Esophagus squamous epithelium (tissue), 5 donors: ENCODE measurements around the gene SBNO2. TPM values are rescaled to one million over a fixed set of nuclear protein-coding genes. Genes with fewer than 3 reads are reported as not detected.
"Not testable (repeated sequence)": the region's sequence is repeated elsewhere in the genome, so short reads cannot be mapped to it uniquely, and the experiment has no call there.

Experiments
- DNase-seq: peaks from one replicate; lab custom pipeline; 2025; lab: John Stamatoyannopoulos, UW
- H3K27ac ChIP-seq, 4 donors: fragments of 200-600 bp; sonication (generic); one replicate each; pipeline ENCODE4 v1.5.1; 2016 to 2019; ENCODE audit warnings: mild to moderate bottlenecking in 1 of 4
- H3K27me3 ChIP-seq, 4 donors: fragments of 200-600 bp; sonication (generic); 1 replicate in 3 of 4; 2 replicates in 1 of 4; pipeline versions ENCODE4 v1.5.1 to v1.6.0; 2017 to 2021; ENCODE audit warnings: antibody characterized with exemption in 1 of 4
- H3K36me3 ChIP-seq, 3 donors: fragments of 200-600 bp; sonication (generic); one replicate each; pipeline ENCODE4 v1.5.1; 2016 to 2019
- H3K4me1 ChIP-seq, 3 donors: fragments of 200-600 bp; sonication (generic); one replicate each; pipeline ENCODE4 v1.5.1; 2017 to 2019
- H3K4me3 ChIP-seq, 4 donors: fragments of 200-600 bp; sonication (generic); 1 replicate in 3 of 4; 2 replicates in 1 of 4; pipeline ENCODE4 v1.5.1; 2016 to 2019; ENCODE audit warnings: mild to moderate bottlenecking in 2 of 4, moderate library complexity in 1 of 4
- H3K9me3 ChIP-seq, 3 donors: fragments of 200-600 bp; sonication (generic); one replicate each; pipeline ENCODE4 v1.5.1; 2016 to 2019
- POLR2A ChIP-seq, 4 donors: fragments of 450-650 bp; IDR thresholded peaks; one replicate each; pipeline ENCODE4 v1.6.1; 2017; ENCODE audit warnings: antibody characterized with exemption in 4 of 4, mild to moderate bottlenecking in 4 of 4, moderate library complexity in 3 of 4
- WGBS, 2 donors: methylation state at CpG; one replicate each; pipeline ENCODE4 v1.1.5; 2018; 5-methylcytosine and 5-hydroxymethylcytosine counted together
- intact Hi-C: fragments of 100-400 bp; cut with DNase I; formaldehyde crosslinking; loops from one replicate; pipeline ENCODE4 v1.15.0; 2022
- total RNA-seq, 4 donors: library from RNA; depleted of rRNA; stranded (reverse); fragments of >200 nt; gene quantifications; one replicate each; pipeline ENCODE4 v1.1.0, GENCODE V29; 2016
- TF ChIP-seq, protein P1 (sequence below), 6 experiments: fragments of 450-650 bp in 4 of 6; fragments of 200-600 bp in 2 of 6; sonication (generic) in 2 of 6; IDR thresholded peaks; one replicate each; pipeline ENCODE4 v1.5.1; 2016 to 2019; ENCODE audit warnings: antibody characterized with exemption in 6 of 6, mild to moderate bottlenecking in 4 of 6, moderate library complexity in 4 of 6
- donor health status: DM: yes; HTN: yes; CAD: no.

Gene SBNO2
- total RNA-seq, 4 donors from 2014 or later, result 31.3 to 84.3 (median 68.3) TPM

DNA sequence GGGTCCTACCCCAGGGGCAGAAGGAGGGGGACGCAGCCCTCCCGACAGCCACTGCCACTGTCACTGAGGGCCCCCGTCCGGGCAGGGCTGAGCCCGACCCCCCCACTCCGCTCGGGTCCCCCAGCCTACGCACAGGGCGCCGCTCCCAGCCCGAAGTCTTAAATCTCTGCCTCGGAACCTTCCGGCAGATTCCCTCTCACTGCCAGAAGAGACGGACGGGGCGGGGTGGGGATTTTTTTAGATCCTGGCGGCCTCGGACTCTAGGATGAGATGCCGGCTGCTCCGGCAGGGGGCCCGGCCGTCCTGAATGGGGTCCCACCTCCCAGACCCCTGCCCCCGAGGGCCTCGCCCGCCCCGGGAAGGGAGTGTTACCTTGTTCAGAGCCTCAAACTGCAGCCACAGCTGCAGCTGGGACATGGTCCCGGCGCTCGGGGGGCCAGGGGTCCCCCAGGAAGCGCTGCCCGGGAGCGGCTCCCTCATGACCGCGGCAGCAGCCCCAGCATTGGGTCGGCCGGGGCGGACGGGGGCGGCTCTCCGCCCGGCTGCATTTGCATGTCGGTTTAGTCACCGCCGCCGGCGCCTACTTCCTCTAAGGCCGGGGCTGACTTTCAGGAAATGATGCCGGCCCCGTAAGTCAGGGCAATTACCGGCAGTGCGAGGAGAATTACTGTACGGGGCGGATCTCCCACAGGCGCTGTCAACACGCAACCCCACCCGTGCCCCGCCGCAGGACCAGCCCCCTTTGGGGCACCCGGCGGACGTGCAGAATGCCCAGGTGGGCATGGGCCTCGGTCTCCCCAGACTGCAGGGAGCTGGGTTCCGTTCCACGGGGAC is 42.1 kb downstream of the SBNO2 start:
- DNase-seq, result peak; percentile 76
- Histone ChIP-seq H3K27me3 (no peaks in the 10 kb centered on the region), H3K4me1 (peaks cover 65 to 100% (median 77%) of the 10 kb centered on the region in 3 donors), H3K4me3 (peak overlapping the region; percentile 51 to 84 (median 66)), H3K36me3 (peaks cover 8 to 45% (median 9%) of the 10 kb centered on the region in 3 donors), H3K27ac (peak overlapping the region; percentile 92 to 98 (median 94)), H3K9me3 (no peaks in the 10 kb centered on the region)
- intact Hi-C loops, result no loop called here
- WGBS, 2 donors, result 0% methylated on average over 2 to 6 of the region's 64 CpGs
- TF ChIP-seq, protein P1, sequence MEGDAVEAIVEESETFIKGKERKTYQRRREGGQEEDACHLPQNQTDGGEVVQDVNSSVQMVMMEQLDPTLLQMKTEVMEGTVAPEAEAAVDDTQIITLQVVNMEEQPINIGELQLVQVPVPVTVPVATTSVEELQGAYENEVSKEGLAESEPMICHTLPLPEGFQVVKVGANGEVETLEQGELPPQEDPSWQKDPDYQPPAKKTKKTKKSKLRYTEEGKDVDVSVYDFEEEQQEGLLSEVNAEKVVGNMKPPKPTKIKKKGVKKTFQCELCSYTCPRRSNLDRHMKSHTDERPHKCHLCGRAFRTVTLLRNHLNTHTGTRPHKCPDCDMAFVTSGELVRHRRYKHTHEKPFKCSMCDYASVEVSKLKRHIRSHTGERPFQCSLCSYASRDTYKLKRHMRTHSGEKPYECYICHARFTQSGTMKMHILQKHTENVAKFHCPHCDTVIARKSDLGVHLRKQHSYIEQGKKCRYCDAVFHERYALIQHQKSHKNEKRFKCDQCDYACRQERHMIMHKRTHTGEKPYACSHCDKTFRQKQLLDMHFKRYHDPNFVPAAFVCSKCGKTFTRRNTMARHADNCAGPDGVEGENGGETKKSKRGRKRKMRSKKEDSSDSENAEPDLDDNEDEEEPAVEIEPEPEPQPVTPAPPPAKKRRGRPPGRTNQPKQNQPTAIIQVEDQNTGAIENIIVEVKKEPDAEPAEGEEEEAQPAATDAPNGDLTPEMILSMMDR (IDR thresholded peaks at IDR 0.05), result peak in 1 of 6 experiments; percentile 16
- TF ChIP-seq POLR2A (IDR thresholded peaks at IDR 0.05), result peak in 2 of 4 donors; percentile 40 to 71

DNA sequence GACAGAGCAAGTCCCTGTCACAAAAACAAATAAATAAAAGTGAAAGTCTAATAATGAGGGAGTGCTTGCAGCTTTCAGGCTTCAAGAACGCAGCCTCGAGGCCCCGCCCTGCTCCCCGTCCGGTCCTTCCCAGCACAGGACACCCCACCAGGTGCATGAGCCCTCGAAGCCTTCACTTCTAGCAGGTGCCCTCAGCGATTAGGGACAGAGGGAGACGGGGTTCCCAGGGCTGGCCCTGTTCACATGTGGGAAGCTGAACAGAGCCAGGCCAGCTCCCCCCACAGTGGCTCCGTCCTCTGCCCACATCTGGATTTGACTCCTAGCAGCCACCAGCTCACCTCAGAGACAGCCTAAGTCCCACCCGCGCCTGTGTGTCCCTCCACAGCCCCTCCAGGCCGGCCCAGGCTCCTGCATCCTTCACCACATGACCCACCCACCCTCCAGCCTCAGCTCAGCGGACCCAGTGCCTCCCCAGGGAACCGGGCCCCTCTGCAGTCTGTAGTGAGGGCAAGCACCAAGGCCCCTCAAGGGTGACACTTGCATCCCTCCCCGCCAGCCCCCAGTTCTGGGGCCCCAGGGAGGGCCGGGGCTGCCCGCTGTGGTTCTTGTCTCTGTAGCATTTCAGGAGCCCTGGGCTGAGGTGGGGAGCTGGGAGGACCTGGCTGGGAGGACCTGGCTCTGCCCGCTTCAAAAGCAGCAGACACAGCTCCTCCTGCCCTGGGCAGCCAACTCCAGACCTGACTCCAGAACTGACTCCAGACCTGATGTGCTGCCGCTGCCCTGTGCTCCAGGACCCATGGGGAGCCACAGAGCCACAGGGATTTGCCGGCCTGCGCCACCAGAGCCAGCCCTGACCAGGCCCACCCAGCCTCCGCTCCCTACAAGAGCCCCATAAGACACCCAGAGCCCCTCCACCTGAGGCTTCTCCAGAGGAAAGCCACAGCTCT is 43.0 kb downstream of the SBNO2 start:
- H3K4me3 ChIP-seq, result peak overlapping the region; percentile 51 to 84 (median 66)
- intact Hi-C loops, result no loop called here
- H3K36me3 ChIP-seq, result peaks cover 11 to 52% (median 18%) of the 10 kb centered on the region in 3 donors
- peaks cover 63 to 100% (median 78%) of the 10 kb centered on the region in 3 donors for H3K4me1 ChIP-seq
- H3K27ac ChIP-seq, result peak overlapping the region; percentile 92 to 98 (median 94)
- 14 to 40% methylated on average over 6 to 8 of the region's 22 CpGs for WGBS, 2 donors
- TF ChIP-seq POLR2A (IDR thresholded peaks at IDR 0.05), result peak in 1 of 4 donors; percentile 18
- TF ChIP-seq, protein P1 (IDR thresholded peaks at IDR 0.05), result no peak
- no peaks in the 10 kb centered on the region for H3K9me3 ChIP-seq
- H3K27me3 ChIP-seq, result no peaks in the 10 kb centered on the region
- DNase-seq, result no peak

DNA sequence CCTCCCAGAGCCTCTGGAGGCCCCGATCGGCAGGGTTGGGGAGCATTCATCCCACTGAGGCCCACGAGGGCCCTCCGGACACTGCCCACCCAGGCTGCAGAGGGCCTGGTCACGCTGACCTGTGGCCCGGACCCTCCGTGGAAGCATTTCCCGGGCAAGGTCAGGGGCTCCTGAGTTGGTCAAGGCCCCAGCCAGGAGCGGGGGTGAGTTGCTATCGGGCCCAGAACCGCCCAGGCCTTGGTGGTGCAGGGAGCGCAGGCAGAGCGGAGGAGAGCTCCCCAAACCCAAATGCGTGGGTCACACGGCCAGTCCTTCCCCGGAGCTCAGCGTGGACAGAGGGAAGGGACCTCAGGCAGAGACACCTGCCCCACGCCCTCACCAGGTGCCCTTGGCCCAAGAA is 44.5 kb downstream of the SBNO2 start:
- no peak for TF ChIP-seq POLR2A (IDR thresholded peaks at IDR 0.05)
- TF ChIP-seq, protein P1 (IDR thresholded peaks at IDR 0.05), result no peak
- Histone ChIP-seq H3K9me3 (no peaks in the 10 kb centered on the region), H3K4me1 (peaks cover 54 to 99% (median 70%) of the 10 kb centered on the region in 3 donors), H3K27ac (peak overlapping the region in 2 of 4 donors; percentile 14 to 93), H3K36me3 (peaks cover 16 to 60% (median 20%) of the 10 kb centered on the region in 3 donors), H3K27me3 (no peaks in the 10 kb centered on the region), H3K4me3 (peak overlapping the region in 1 of 4 donors; percentile 84)
- WGBS, 2 donors, result 82% methylated on average over 5 of the region's 18 CpGs; no CpG with 5 or more reads in 1 of the 2 donors
- intact Hi-C loops, result no loop called here
- no peak for DNase-seq

DNA sequence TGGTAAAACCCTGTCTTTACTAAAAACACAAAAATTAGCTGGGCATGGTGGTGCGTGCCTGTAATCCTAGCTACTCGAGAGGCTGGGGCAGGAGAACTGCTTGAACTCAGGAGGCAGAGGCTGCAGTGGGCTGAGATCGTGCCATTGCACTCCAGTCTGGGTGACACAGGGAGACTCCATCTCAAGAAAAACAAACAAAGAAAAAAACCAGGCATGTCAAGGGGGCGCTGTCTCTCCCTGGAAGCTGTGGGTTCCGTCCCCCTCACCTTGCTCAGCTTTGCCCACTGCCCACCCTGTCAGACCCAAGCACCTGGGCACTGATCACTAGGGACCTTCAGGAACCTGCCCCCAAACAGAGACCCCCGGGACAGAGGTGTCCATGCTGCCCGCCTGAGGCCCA is 45.0 kb downstream of the SBNO2 start:
- peak overlapping the region in 1 of 4 donors; percentile 84 for H3K4me3 ChIP-seq
- peak overlapping the region in 3 of 4 donors; percentile 14 to 93 (median 60) for H3K27ac ChIP-seq
- H3K9me3 ChIP-seq, DNase-seq, intact Hi-C loops, H3K27me3 ChIP-seq: not testable (repeated sequence)
- peaks cover 54 to 99% (median 71%) of the 10 kb centered on the region in 3 donors for H3K4me1 ChIP-seq
- WGBS, 2 donors, result 87 to 92% methylated on average over 5 to 7 of the region's 7 CpGs
- H3K36me3 ChIP-seq, result peaks cover 21 to 64% (median 25%) of the 10 kb centered on the region in 3 donors

DNA sequence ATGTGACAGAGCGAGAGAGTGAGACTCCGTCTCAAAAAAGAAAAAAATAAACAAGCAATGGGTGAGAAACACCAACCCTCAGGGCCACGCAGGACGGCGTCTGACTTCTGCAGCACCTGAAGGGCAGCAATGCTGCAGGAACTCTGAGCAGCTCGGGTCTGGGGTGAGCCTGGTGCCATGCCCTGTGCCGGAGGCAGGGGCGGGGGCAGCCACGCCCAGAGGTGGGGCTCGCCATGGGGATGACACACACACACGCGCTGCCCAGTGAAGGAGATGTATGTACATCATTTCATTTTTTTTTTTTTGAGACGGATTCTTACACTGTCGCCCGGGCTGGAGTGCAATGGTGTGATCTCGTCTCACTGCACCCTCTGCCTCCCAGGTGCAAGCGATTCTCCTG is 46.0 kb downstream of the SBNO2 start:
- 42 to 57% methylated on average over 17 of the region's 17 CpGs for WGBS, 2 donors
- Histone ChIP-seq H3K4me3 (no peak overlapping the region), H3K9me3 (no peaks in the 10 kb centered on the region), H3K27ac (peak overlapping the region; percentile 10 to 60 (median 36)), H3K4me1 (peaks cover 57 to 99% (median 71%) of the 10 kb centered on the region in 3 donors), H3K27me3 (no peaks in the 10 kb centered on the region), H3K36me3 (peaks cover 31 to 68% (median 34%) of the 10 kb centered on the region in 3 donors)
- no peak for DNase-seq
- intact Hi-C loops, result no loop called here
- TF ChIP-seq POLR2A (IDR thresholded peaks at IDR 0.05), result no peak
- TF ChIP-seq, protein P1 (IDR thresholded peaks at IDR 0.05), result no peak
